Stromal cell of bone marrow (primary cell): ENCODE data around the gene DIRAS1.

ENCODE experiments used
- DNase-seq: peaks from one replicate; pipeline ENCODE4 v3.0.0-alpha.2; 2012; ENCODE audit warnings: low read depth

The DIRAS1 gene

GRCh38 chr19:2720777-2721569 lies at the start of gene DIRAS1:
Gene DIRAS1 (minus strand): TSS chr19:2721372. CDS start chr19:2717806, 3,566 bp downstream.
- DNase-seq, result no peak

- DNase-seq, result no peak
Measured at GRCh38 chr19:2770055-2771013, 49.2 kb upstream of the DIRAS1 start.

- DNase-seq, result no peak
Measured at GRCh38 chr19:2769218-2769617, 48.0 kb upstream of the DIRAS1 start.

GRCh38 chr19:2768365-2769132 lies 47.4 kb upstream of the DIRAS1 start:
- no peak for DNase-seq

DNA sequence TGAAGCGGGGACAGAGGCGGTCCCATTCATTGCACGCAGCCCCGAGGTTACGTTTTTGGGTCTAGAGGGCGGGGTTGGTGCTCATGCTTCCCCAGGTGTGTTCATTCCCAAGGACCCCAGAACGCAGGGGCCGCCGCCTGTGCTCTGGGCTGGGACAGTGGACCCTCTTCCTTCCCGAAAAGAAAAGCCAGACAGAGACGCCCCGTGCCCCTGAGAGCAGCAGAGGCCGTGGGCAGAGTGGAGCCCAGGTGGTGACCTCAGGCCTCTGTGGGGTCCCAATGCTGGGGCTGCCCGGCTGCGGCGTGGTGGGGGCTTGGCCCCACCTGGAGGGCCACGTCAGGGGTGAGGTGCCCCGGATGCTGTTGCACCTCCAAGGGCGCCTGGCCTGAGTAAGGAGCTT lies 46.5 kb upstream of the DIRAS1 start:
- DNase-seq, result no peak

DNA sequence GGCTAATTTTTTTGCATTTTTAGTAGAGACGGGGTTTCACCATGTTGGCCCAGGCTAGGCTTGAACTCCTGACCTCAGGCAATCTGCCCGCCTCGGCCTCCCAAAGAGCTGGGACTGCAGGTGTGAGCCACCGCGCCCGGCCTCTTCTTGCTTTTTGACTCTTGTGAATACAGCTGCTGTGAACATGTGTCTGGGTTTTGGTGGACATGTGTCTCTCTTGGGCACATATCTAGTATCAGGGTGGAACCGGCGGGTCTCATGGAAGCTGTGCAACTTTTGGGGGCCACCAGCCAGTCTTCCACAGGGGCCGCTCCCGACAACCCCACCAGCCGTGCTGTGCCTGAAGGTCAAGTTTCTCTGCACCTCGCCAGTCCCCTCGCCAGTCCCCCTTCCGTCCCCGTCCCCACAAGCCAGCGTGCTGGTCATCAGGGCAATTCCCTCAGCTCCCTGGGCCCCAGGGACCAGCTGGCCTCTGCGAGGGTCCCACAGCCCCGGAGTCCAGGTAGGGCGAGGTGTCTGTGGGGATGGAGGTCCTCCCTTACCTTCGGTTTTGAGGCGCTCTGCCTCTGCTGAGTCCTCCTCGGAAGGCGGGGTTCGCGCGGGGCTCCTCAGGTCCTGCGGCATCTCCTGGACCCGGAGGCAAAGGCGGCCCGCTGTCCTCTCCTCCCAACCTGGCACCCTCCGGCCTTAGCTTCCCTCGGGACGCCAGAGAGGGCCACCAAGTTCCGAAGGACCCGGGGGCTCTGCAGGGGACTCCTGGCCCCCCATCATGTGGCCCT lies 45.6 kb upstream of the DIRAS1 start:
- DNase-seq, result no peak

DNA sequence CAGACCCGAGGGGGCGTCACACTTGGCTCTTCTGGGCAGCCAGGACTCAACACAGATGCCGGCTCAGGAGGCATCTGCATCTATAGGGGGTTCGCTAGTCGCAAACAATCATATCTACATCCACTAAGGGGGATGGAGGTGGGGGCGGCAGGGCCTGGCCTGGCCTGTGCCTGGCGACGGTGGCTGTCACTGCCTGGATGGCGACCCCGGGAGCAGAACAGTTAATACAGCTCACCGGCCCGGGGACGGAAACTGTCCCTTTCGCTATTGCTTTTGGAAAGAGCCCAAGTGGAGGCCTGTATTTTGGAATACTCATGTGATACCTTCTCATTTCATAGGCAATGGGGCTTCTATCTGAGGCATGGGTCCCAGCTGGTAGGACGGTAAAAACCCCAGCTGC lies 44.2 kb upstream of the DIRAS1 start:
- no peak for DNase-seq

- DNase-seq, result no peak
Measured at GRCh38 chr19:2764945-2765344, 43.8 kb upstream of the DIRAS1 start.

GRCh38 chr19:2763687-2764086 lies 42.5 kb upstream of the DIRAS1 start:
- no peak for DNase-seq

DNA sequence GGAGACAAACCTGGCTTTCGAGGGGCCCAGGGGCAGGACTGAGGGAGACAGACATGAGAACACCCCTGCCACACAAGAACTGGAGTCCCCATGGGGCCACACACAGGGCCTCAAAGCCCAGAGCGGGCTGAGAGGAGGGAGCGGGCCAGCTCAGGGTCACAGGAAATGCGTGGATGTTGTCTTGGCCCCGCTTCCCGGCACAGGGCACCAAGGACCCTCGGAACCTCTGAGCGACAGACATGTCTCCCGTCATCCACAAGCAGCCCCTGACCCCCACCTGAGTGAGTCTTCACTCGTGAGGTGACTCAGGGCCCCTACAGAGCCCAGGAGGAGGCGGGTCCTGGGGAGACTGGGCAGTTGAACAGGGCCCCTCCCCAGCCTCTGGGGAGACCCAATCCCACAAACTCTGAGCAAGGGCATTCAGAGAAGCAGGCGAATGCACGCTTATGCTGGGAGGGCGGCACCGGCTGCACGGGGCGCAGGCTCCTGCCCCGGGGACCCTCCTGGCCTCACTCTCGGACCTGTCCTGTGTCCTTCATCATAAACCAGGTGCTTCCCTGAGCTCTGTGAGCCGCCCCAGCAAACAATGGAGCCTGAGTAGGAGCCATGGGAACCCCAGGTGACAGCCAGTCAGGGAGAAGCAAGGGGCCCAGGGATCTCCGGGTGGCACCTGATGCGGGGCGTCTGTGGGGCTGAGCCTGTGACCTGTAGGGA lies 41.8 kb upstream of the DIRAS1 start:
- no peak for DNase-seq

- no peak for DNase-seq
Measured at GRCh38 chr19:2761876-2762782, 41.0 kb upstream of the DIRAS1 start.

GRCh38 chr19:2761309-2761677 lies 40.1 kb upstream of the DIRAS1 start:
- no peak for DNase-seq

- no peak for DNase-seq
Measured at GRCh38 chr19:2759965-2760364, 38.8 kb upstream of the DIRAS1 start.

DNA sequence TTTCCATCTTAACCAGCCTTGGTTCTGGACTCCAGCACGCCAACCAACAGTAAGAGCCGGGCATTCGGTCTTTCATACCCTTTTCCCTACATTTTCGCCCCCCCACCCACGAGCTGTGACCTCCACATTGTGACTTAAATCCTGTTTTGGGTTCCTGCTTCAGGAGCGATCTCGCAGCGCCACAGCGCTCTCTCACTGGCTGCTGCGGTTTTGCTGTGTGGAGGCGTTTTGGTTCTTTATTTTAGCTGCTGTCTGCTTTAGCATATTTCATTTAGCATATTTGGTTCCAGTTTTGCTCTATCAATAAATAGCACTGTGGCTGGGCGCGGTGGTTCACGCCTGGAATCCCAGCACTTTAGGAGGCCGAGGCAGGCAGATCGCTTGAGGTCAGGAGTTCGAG lies 38.2 kb upstream of the DIRAS1 start:
- DNase-seq, result no peak

DNA sequence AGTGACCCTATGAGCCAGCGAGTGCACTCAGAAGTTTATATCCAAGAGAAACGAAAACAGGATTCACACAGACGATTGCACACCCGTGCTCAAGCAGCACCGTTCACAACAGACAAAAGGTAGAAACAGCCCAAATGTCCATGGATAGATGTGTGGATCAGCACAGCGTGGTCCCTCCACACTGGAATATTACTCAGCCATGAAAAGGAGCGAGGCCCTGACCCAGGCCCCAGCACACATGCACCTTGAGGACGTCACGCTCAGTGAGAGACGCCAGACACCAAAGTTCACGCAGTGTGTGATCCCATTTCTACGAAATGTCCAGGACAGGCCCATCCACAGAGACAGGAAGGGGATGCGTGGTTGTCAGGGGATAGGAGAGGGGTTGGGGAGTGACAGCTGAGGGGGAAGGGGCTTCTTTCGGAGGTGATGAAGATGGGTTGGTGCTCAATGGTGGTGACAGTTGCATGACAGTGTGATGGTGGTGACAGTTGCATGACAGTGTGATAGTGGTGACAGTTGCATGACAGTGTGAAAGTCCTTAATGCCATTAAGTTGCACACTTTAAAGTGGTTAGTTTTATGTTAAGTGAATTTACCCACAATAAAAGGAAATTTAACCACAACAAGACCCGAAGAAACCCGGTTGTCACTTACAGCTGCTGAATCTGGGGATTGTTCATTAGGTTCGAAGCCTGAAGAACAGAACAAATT lies 37.6 kb upstream of the DIRAS1 start:
- DNase-seq, result no peak

DNA sequence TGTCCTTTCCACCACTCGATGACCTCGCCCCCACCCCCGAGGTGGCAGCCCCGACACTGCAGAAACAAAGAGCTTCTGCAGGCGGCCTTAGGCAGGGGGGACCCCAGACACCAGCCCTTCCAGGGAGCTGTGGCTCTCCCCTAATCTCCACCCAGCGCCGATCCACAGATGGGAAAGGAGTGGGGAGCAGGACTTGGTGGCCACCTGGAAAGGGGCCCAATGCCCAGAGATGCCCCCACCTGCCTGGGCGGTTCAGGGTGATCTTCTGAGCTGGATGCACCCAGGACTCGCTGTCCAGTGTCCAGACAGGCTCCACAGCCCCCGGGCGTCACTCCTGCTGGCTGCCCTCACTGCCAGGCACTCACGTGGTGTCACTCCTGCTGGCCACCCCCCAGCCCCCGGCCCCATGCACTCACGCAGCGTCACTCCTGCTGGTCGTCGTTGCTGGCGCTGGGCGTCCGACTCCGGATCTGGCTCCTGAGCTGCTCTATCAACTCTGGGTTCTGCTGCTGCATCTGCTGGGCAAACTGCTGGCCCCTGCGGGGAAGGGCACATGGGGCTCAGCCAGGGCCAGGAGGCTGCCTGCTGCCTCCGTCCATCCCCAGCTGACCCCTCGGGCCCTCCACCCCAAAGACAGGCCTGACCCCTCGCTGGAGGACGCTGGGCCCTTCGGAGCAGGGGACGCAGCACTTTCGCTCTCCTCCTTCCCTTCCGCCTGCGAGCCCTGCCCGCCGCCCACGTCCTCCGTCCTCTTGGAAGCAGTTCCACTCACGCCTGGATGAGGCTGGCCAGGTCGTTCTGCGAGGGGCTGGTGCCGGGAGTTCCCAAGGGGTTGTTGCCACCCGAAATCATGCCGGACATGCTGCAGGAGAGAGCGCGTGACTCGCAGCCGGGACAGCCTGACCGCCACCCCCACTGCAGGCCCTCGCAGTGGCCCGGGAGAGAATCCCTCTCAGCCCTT lies 36.0 kb upstream of the DIRAS1 start:
- no peak for DNase-seq

DNA sequence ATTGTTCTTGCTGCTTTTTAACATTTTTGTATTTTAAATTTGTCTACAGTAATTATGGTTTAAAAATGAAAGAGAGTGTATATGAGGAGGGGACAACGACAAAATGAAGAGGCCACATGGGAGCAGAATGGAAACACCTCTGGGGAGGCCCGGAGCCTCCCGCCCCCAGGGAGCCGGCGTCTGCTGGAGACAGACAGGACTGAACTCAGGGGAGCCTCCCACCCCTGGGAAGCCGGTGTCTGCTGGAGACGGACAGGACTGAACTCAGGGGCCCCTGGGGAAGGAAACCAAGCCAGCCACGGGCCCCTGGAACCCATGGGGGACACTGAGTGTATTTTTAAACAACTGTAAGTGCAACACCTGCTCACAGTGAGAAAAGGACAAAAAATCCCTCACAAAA lies 35.3 kb upstream of the DIRAS1 start:
- DNase-seq, result no peak

DNA sequence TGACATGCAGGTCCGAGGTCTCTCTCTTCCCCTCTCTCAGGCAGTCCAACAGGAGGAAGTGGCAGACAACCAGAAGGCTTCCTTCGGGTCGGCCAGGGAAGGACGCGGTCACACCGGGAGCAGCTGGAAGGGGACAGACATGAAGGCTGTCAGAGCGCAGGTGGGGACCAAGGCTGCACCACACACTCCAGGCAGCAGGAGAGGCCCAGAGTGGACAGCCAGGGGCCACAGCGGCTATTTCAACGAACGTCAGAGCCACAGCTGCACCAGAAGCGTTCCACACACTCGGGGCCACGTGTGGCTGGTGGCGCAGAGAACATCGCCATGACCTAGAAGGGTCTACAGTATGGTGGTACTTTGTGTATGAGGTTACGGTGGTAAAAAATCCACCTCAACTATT lies 34.6 kb upstream of the DIRAS1 start:
- DNase-seq, result no peak
